IMR-90 (cell line): ENCODE results near the gene MTRFR. TPM values are rescaled to one million over a fixed set of nuclear protein-coding genes. Genes with fewer than 3 reads are reported as not detected.

Experiments
- ATAC-seq: fragments of 200-7000 bp; cut with Tn5 transposase; 2 replicates; pipeline ENCODE4 v1.9.1; 2020; ENCODE audit warnings: low read depth, mild to moderate bottlenecking, moderate library complexity
- BruUV-seq: library from RNA; stranded (reverse); fragments of 400-500 nt; replicated peaks from 2 replicates; lab custom pipeline; 2021; lab: Mats Ljungman, UMichigan
- CTCF ChIA-PET: fragments of 300-600 bp; formaldehyde crosslinking; extraction: SDS; loops from one replicate; lab custom pipeline; 2021; ENCODE audit warnings: antibody characterized with exemption; lab: Yijun Ruan, JAX
- POLR2A ChIA-PET: fragments of 300-600 bp; sonication (Branson Sonifier 250); formaldehyde crosslinking; loops from one replicate; lab custom pipeline; 2022; ENCODE audit warnings: antibody characterized with exemption; ENCODE audit not compliant: unreplicated experiment; lab: Charles Lee
- DNase-seq: peaks from one replicate; pipeline ENCODE4 v3.0.0; 2013
- H2AFZ ChIP-seq: replicated peaks from 2 replicates; pipeline ENCODE3; 2013; ENCODE audit warnings: low read length, mild to moderate bottlenecking; ENCODE audit not compliant: poor library complexity
- H2AK5ac ChIP-seq: 2 replicates; pipeline ENCODE4 v1.6.1; 2013; ENCODE audit warnings: low read depth, low read length, inconsistent platforms
- H2AK9ac ChIP-seq: replicated peaks from 2 replicates; pipeline ENCODE3; 2013; ENCODE audit warnings: mild to moderate bottlenecking, low read depth, low read length, moderate library complexity; ENCODE audit not compliant: poor library complexity
- H2BK120ac ChIP-seq: 2 replicates; pipeline ENCODE4 v1.6.1; 2013; ENCODE audit warnings: low read depth, low read length, inconsistent platforms
- H2BK15ac ChIP-seq: 3 replicates; pipeline ENCODE4 v1.6.1; 2013; ENCODE audit warnings: low read depth, low read length, inconsistent platforms
- H2BK20ac ChIP-seq: 2 replicates; pipeline ENCODE4 v1.6.1; 2013; ENCODE audit warnings: low read depth, mild to moderate bottlenecking, inconsistent platforms, low read length, moderate library complexity
- H2BK5ac ChIP-seq: 2 replicates; pipeline ENCODE4 v1.6.1; 2013; ENCODE audit warnings: mild to moderate bottlenecking, low read depth, low read length, inconsistent platforms; ENCODE audit not compliant: poor library complexity, severe bottlenecking
- H3K14ac ChIP-seq: replicated peaks from 2 replicates; pipeline ENCODE4 v1.6.1; 2013; ENCODE audit warnings: low read depth, low read length, inconsistent platforms
- H3K18ac ChIP-seq: 2 replicates; pipeline ENCODE4 v1.6.1; 2013; ENCODE audit warnings: low read depth, low read length, control low read depth
- H3K23ac ChIP-seq: 2 replicates; pipeline ENCODE4 v1.6.1; 2013; ENCODE audit warnings: low read depth, low read length, inconsistent platforms
- H3K27ac ChIP-seq: 2 replicates; pipeline ENCODE4 v1.5.1; 2013; ENCODE audit warnings: mild to moderate bottlenecking, control low read depth, low read length; ENCODE audit not compliant: insufficient read depth
- H3K27me3 ChIP-seq: 2 replicates; pipeline ENCODE4 v1.6.1; 2013; ENCODE audit warnings: low read length; ENCODE audit not compliant: control insufficient read depth, insufficient read depth
- H3K36me3 ChIP-seq: 2 replicates; pipeline ENCODE4 v1.6.1; 2013; ENCODE audit warnings: low read length, mixed read lengths; ENCODE audit not compliant: control insufficient read depth, insufficient read depth
- H3K4ac ChIP-seq: 2 replicates; pipeline ENCODE4 v1.6.1; 2013; ENCODE audit warnings: low read depth, low read length, inconsistent platforms
- H3K4me1 ChIP-seq: 2 replicates; pipeline ENCODE4 v1.6.1; 2013; ENCODE audit warnings: low read length, mixed read lengths; ENCODE audit not compliant: control insufficient read depth, insufficient read depth
- H3K4me2 ChIP-seq: 2 replicates; pipeline ENCODE4 v1.6.1; 2013; ENCODE audit warnings: low read depth, mild to moderate bottlenecking, control low read depth, low read length, moderate library complexity
- H3K4me3 ChIP-seq: 2 replicates; pipeline ENCODE4 v1.5.1; 2013; ENCODE audit warnings: low read depth, mild to moderate bottlenecking, control low read depth, low read length, moderate library complexity; ENCODE audit not compliant: insufficient read depth
- H3K56ac ChIP-seq: 2 replicates; pipeline ENCODE4 v1.6.1; 2013; ENCODE audit warnings: low read length, inconsistent platforms; ENCODE audit not compliant: insufficient read depth; ENCODE audit errors: extremely low read depth
- H3K79me1 ChIP-seq, 2 experiments: 2 replicates each; pipeline ENCODE4 v1.6.1; 2013; ENCODE audit warnings: low read length in 2 of 2, inconsistent platforms in 1 of 2, low read depth in 1 of 2
- H3K9ac ChIP-seq: 2 replicates; pipeline ENCODE4 v1.6.1; 2013; ENCODE audit warnings: low read depth, low read length, control low read depth
- H3K9me1 ChIP-seq: 2 replicates; pipeline ENCODE4 v1.6.1; 2013; ENCODE audit warnings: low read length, inconsistent platforms; ENCODE audit not compliant: insufficient read depth
- H3K9me3 ChIP-seq: 2 replicates; pipeline ENCODE4 v1.6.1; 2013; ENCODE audit warnings: low read length; ENCODE audit not compliant: control insufficient read depth, insufficient read depth
- H4K20me1 ChIP-seq: 2 replicates; pipeline ENCODE4 v1.6.1; 2013; ENCODE audit warnings: low read length, inconsistent platforms; ENCODE audit not compliant: insufficient read depth
- H4K5ac ChIP-seq: 2 replicates; pipeline ENCODE4 v1.6.1; 2013; ENCODE audit warnings: mild to moderate bottlenecking, low read depth, low read length, control low read depth
- H4K8ac ChIP-seq, 2 experiments: 2 replicates each; pipeline ENCODE4 v1.6.1; 2013; ENCODE audit warnings: low read depth in 2 of 2, low read length in 2 of 2, control low read depth in 1 of 2, inconsistent platforms in 1 of 2
- H4K91ac ChIP-seq: 2 replicates; pipeline ENCODE4 v1.6.1; 2013; ENCODE audit warnings: low read depth, low read length, inconsistent platforms; ENCODE audit not compliant: insufficient read depth
- BHLHE40 ChIP-seq: fragments of 150-350 bp; IDR thresholded peaks from 2 replicates; pipeline ENCODE4 v1.6.1; 2016; ENCODE audit warnings: mild to moderate bottlenecking, low read depth, low read length
- CEBPB ChIP-seq: IDR thresholded peaks from 2 replicates; pipeline ENCODE4 v1.6.1; 2012; ENCODE audit warnings: low read depth, low read length, improper control_type of control experiment
- CHD1 ChIP-seq: IDR thresholded peaks from 2 replicates; pipeline ENCODE4 v1.6.1; 2012; ENCODE audit warnings: low read depth, low read length, improper control_type of control experiment
- CTCF ChIP-seq: conservative IDR thresholded peaks from 2 replicates; pipeline ENCODE4 v1.5.1; 2012; ENCODE audit warnings: mild to moderate bottlenecking, low read depth, low read length, improper control_type of control experiment
- ELK1 ChIP-seq: fragments of 150-350 bp; IDR thresholded peaks from 2 replicates; pipeline ENCODE4 v1.6.1; 2016; ENCODE audit warnings: low read depth, mild to moderate bottlenecking, low read length, moderate library complexity, borderline replicate concordance
- FOS ChIP-seq: fragments of 150-350 bp; IDR thresholded peaks from 2 replicates; pipeline ENCODE4 v1.6.1; 2016; ENCODE audit warnings: low read depth, low read length
- MAFK ChIP-seq: IDR thresholded peaks from 2 replicates; pipeline ENCODE4 v1.6.1; 2012; ENCODE audit warnings: low read depth, low read length, improper control_type of control experiment
- MAZ ChIP-seq: IDR thresholded peaks from 2 replicates; pipeline ENCODE4 v1.6.1; 2012; ENCODE audit warnings: low read depth, mild to moderate bottlenecking, low read length, improper control_type of control experiment, moderate library complexity, borderline replicate concordance
- MXI1 ChIP-seq: IDR thresholded peaks from 2 replicates; pipeline ENCODE4 v1.6.1; 2012; ENCODE audit warnings: low read depth, mild to moderate bottlenecking, low read length, moderate library complexity, borderline replicate concordance
- NFE2L2 ChIP-seq: fragments of 150-350 bp; IDR thresholded peaks from 2 replicates; pipeline ENCODE4 v1.6.1; 2016; ENCODE audit warnings: low read depth, mild to moderate bottlenecking, low read length
- POLR2A ChIP-seq: IDR thresholded peaks from 2 replicates; pipeline ENCODE4 v1.6.1; 2012; ENCODE audit warnings: mild to moderate bottlenecking, low read depth, low read length
- RAD21 ChIP-seq: IDR thresholded peaks from 2 replicates; pipeline ENCODE4 v1.6.1; 2012; ENCODE audit warnings: low read length, improper control_type of control experiment
- RCOR1 ChIP-seq: IDR thresholded peaks from 2 replicates; pipeline ENCODE4 v1.6.1; 2012; ENCODE audit warnings: mild to moderate bottlenecking, low read length, improper control_type of control experiment; ENCODE audit not compliant: insufficient replicate concordance
- RFX5 ChIP-seq: IDR thresholded peaks from 2 replicates; pipeline ENCODE4 v1.8.0; 2012; ENCODE audit warnings: low read depth, mild to moderate bottlenecking, low read length, moderate library complexity
- SMC3 ChIP-seq: fragments of 150-350 bp; IDR thresholded peaks from 2 replicates; pipeline ENCODE4 v1.6.1; 2016; ENCODE audit warnings: low read depth, mild to moderate bottlenecking, antibody characterized with exemption, low read length, moderate library complexity
- USF2 ChIP-seq: fragments of 150-350 bp; IDR thresholded peaks from 2 replicates; pipeline ENCODE4 v1.6.1; 2017; ENCODE audit warnings: mild to moderate bottlenecking, antibody characterized with exemption, low read length, low read depth
- WGBS, 2 experiments: methylation state at CpG; one replicate each; pipeline versions ENCODE4 v1.1.5 to v1.1.7; 2013; ENCODE audit warnings: missing lambda C conversion rate in 2 of 2; ENCODE audit not compliant: insufficient read length in 1 of 2; ENCODE audit errors: extremely low coverage in 2 of 2; 5-methylcytosine and 5-hydroxymethylcytosine counted together
- dilution Hi-C: fragments of 300-500 bp; cut with HindIII; formaldehyde crosslinking; loops from one replicate; pipeline ENCODE4 v1.14.3; 2018; ENCODE audit warnings: low sequenced_read_pairs; ENCODE audit not compliant: unreplicated experiment
- in situ Hi-C: fragments of 300-500 bp; cut with MboI; formaldehyde crosslinking; loops from 3 replicates; pipeline ENCODE4 v1.14.3; 2019; ENCODE audit warnings: low sequenced_read_pairs, inconsistent platforms, mixed read lengths
- intact Hi-C: fragments of 100-400 bp; cut with micrococcal nuclease; formaldehyde crosslinking; loops from 2 replicates; pipeline ENCODE4 v1.10.0; 2022
- polyA plus RNA-seq, 3 experiments: library from polyadenylated mRNA; depleted of rRNA; stranded (reverse); fragments of >200 nt; gene quantifications; 2 replicates each; pipeline ENCODE4 v1.2.3, GENCODE V29; 2012; ENCODE audit warnings: low replicate concordance in 1 of 3
- total RNA-seq: library from RNA; depleted of rRNA; stranded (reverse); fragments of >200 nt; gene quantifications from 2 replicates; pipeline ENCODE4 v1.2.3, GENCODE V29; 2012

Gene MTRFR
- total and polyA plus RNA-seq, 2 of the 4 experiments (the other 2 are of a cell fraction), result 8.6 to 10.2 TPM

- TF ChIP-seq POLR2A (no peak), CHD1 (no peak), RCOR1 (no peak), ELK1 (no peak), MAFK (no peak), CEBPB (no peak), MXI1 (no peak), RAD21 (no peak), MAZ (no peak), FOS (no peak), RFX5 (no peak), BHLHE40 (no peak), CTCF (no peak), USF2 (no peak), SMC3 (no peak), NFE2L2 (no peak)
- no TSS peak for BruUV-seq
- Histone ChIP-seq H3K23ac (no peak overlapping the region), H2AK5ac (no peak overlapping the region), H3K56ac (no peak overlapping the region), H2BK120ac (no peak overlapping the region), H3K14ac (no peak overlapping the region), H3K18ac (no peak overlapping the region), H3K4me3 (no peak overlapping the region), H4K91ac (no peak overlapping the region), H3K79me1 (peaks cover 16 to 38% of the 10 kb centered on the region in 2 experiments), H3K9me1 (no peaks in the 10 kb centered on the region), H3K4me2 (no peak overlapping the region), H2BK5ac (no peak overlapping the region), H3K36me3 (peaks cover 11% of the 10 kb centered on the region), H3K4me1 (no peaks in the 10 kb centered on the region), H4K5ac (no peak overlapping the region), H4K8ac (no peak overlapping the region), H3K27me3 (no peaks in the 10 kb centered on the region), H4K20me1 (no peaks in the 10 kb centered on the region), H3K27ac (no peak overlapping the region), H3K4ac (no peak overlapping the region), H2AFZ (no peak overlapping the region), H3K9ac (no peak overlapping the region), H2BK20ac (no peak overlapping the region), H2BK15ac (no peak overlapping the region), H3K9me3 (no peaks in the 10 kb centered on the region), H2AK9ac (no peak overlapping the region)
- ATAC-seq (no peak), DNase-seq (no peak)
- WGBS, 2 experiments, result 92% methylated on average over 2 of the region's 2 CpGs; no CpG with 5 or more reads in 1 of the 2 experiments
- dilution Hi-C loops, result loop anchor here (25.0 kb wide), 1 partner anchor 238 kb away; the partner anchor contains the start of genes ARL6IP4 and OGFOD2
- POLR2A ChIA-PET, result no interaction called here
- CTCF ChIA-PET, result no interaction called here
- in situ Hi-C loops, result no loop called here
- intact Hi-C loops, result no loop called here
These were observed 7.8 kb upstream of the MTRFR start for GRCh38 chr12:123225443-123225842.
